HTERT RPE-1 (cell line): ENCODE results near the gene C15orf40.
"Not testable (repeated sequence)": the region's sequence is repeated elsewhere in the genome, so short reads cannot be mapped to it uniquely, and the experiment has no call there.

ENCODE experiments used
- in situ Hi-C: fragments of 300-500 bp; cut with MboI; formaldehyde crosslinking; loops from 4 replicates; pipeline ENCODE4 v1.14.3; 2020; ENCODE audit warnings: low sequenced_read_pairs

Gene C15orf40

DNA sequence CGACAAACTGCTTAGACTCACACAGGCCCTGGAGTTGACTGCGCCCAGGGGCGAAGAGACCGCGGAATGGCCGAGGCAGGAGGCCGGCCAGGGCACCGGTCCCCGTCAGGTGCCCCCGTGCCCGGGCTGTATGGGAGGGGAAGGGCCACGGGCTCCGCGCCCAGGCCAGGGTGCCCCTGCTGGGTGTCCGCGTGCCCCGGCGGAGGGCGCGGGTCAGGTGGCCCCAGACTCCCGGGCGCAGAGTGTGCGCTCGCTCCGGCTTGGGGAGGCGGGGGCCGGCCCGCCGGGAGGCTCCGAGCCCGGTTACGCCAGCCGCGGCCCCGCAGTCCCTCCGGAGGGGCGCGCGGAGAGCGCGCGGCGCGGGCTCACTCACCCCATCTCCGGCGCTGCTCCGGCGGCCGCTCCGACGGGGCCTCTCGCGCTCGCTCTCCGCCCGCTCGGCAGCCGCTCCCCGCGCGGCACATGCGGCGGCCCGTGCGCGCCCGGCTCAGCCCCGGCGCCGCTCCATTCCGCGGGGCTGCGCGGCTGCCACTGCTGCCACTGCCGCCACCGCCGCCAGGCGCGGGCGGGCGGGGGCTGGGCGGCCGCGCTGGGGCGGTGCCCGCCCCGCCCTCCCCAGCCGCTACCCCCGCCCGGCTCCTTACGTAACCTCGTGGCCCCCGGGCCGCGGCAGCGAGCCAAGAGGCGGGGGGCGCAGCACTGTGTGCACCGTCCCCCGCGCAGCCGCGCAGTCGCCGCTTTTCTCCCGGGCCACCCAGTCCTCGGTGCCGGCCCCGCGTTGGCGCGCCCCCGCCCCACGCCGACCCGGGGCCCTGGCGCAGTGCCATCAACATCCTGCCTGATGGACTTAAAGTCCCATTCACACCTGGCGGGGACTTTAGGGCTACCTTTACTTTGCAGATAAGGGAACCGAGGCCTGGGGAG, 59.0 kb downstream of the C15orf40 start, which contains the start of gene HOMER2:
HOMER2 (minus strand) TSS at position 563 of the 924 bp plus-strand sequence; CDS start at position 378, 185 bp downstream.
- in situ Hi-C loops: no loop called here

- in situ Hi-C loops: no loop called here
Observed at GRCh38 chr15:82951472-82952157, 59.8 kb downstream of the C15orf40 start.

DNA sequence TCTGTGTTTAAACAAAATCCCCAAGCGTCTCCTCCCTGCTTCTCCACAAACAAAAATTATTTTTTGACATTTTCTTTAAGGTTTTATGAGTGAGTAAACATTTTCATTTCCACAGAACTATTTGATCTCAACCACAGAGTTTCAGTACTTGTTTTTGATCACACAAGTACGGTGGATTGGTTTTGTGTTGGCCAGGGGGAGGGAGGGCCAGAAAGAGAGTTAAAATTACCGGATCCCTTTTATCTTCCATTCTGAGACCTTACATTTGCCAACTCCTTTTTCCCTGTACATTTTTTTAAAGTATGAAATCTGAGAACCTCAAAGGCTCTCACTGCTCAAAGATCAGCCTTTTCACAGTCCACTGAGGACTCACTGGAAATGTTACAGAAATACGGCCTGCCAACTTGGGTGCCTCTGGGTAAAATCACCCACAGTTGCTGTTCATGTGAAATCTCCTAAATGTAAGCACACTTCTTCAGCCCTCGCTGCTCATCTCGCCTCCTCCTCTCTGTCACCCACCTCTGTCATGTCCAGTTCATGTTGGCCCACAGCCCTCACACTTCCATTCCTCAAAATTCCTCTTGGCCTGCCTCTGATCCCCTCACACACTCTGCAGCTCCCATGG, 60.6 kb downstream of the C15orf40 start:
- in situ Hi-C loops: no loop called here

- in situ Hi-C loops: no loop called here
Observed at GRCh38 chr15:82950295-82950694, 61.1 kb downstream of the C15orf40 start.

DNA sequence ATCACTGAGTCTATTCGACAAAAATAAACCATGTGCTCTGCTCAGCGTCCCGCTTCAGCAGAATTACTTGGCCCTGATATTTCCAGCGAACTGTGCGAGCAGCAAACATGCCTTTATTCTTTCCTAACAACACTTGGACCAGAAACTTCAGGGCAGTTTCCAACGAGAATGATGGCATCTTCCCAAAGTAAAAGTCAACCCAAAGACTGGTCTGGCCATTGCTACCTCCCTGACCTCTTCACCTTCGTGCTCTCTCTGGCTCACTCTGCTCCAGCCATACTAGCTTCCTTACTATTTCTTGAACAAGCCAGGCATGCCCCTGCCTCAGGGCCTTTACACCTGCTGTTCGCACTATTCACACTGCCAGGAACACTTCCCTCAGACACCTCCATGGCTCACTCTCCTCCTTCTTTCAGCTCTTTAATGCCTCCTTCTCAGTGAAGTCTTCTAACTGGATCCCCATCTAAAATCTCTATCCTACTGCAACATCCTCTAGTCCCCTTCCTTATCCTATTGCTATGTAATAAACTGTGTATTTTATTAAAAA, 65.2 kb downstream of the C15orf40 start:
- in situ Hi-C loops: no loop called here

- in situ Hi-C loops: no loop called here
Observed at GRCh38 chr15:82945326-82945725, 66.1 kb downstream of the C15orf40 start.

GRCh38 chr15:82944821-82945220, 66.6 kb downstream of the C15orf40 start:
- in situ Hi-C loops: no loop called here

DNA sequence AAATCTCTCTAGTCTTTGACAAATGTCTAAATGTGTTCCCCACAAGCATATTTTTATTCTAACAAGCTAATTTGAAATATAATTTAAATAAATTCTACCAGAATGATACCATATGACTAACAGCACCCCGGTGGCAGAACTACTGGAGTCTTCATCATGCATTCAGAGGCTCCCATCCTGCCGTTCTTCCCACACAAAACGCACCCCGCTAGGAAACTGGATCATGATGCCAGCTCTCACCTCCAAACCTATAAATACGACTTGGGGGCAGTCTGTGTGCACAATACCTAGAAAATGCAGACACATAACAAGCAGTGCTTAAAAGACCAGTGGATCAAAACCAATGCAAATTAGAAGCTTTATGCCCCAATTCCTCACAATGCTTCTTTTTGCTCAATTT, 67.4 kb downstream of the C15orf40 start:
- in situ Hi-C loops: no loop called here

DNA sequence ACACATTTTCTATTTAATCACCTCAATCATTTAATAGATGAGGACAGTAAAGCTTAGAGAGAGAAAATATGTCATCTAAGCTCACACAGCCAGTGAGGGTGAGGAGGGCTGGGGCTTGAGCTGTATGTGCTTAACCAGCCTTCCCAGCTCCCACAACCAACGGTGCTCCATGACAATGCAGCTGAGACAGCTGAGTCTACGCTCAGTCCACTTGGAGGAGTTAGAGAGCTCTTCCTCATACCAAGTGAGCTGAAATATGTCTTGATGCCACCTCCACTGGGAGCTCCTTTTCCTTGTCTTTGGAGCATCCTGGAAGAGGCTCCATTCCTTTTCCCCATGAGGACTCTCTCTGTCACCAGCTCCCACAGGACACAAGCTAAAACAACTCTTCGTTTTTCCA, 68.3 kb downstream of the C15orf40 start:
- in situ Hi-C loops: no loop called here

DNA sequence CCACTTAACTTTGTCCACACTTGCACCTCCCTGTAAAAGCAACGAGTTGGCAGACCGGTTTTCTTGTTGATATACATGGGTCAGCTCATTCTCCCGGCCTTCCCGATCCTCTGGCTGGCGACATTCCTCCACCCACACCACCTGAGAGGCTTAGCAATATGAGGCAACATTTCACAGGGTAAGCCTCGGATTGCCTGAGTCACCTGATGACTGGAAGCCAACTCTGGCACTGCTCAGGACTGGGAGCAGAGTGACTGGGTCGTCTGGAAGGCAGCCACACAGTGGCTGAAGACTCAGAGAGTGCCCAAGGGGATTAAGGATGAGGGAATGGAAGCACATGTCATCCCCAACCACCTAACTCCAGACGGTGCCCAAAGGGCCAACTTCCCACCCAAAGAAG, 68.7 kb downstream of the C15orf40 start:
- in situ Hi-C loops: no loop called here

DNA sequence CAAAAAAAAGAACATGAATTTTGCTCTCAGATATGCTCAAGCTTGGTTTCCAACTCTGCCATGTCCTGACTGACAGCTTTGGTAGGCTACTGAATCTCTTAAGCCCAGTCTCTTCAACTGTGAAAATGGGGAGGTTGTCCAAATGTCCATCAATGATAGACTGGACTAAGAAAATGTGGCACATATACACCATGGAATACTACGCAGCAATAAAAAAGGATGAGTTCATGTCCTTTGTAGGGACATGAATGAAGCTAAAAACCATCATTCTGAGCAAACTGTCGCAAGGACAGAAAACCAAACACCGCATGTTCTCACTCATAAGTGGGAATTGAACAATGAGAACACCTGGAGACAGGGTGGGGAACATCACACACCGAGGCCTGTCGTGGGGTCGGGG, 71.8 kb downstream of the C15orf40 start:
- in situ Hi-C loops: not testable (repeated sequence)
